PC-9 (cell line): ENCODE data around the gene NBEAL2. TPM values are rescaled to one million over a fixed set of nuclear protein-coding genes. Genes with fewer than 3 reads are reported as not detected.

Experiments
- BruUV-seq: library from RNA; stranded (reverse); fragments of 400-500 nt; replicated peaks from 2 replicates; lab custom pipeline; 2021; lab: Mats Ljungman, UMichigan
- CTCF ChIA-PET: fragments of 300-600 bp; sonication (Branson Sonifier 250); formaldehyde crosslinking; loops from one replicate; lab custom pipeline; 2022; ENCODE audit warnings: antibody characterized with exemption; lab: Charles Lee
- POLR2A ChIA-PET: fragments of 300-600 bp; sonication (Branson Sonifier 250); formaldehyde crosslinking; loops from one replicate; lab custom pipeline; 2022; ENCODE audit warnings: antibody characterized with exemption; ENCODE audit not compliant: unreplicated experiment; lab: Charles Lee
- DNase-seq, 2 experiments: peaks; one replicate each; pipeline versions ENCODE4 v3.0.0 to v3.0.0-alpha.2; 2015 to 2022; ENCODE audit warnings: mixed read lengths in 1 of 2
- H2AFZ ChIP-seq: fragments of 200-600 bp; sonication (generic); 2 replicates; pipeline ENCODE4 v1.8.1; 2017; ENCODE audit warnings: antibody characterized with exemption
- H3F3A ChIP-seq: fragments of 200-600 bp; sonication (generic); 2 replicates; pipeline ENCODE4 v1.8.1; 2017; ENCODE audit warnings: antibody characterized with exemption, mild to moderate bottlenecking, low read depth; ENCODE audit not compliant: insufficient read depth
- H3K27ac ChIP-seq: fragments of 200-600 bp; sonication (generic); 2 replicates; pipeline ENCODE4 v1.6.1; 2016; ENCODE audit warnings: mixed run types
- H3K27me3 ChIP-seq: fragments of 200-600 bp; sonication (generic); 2 replicates; pipeline ENCODE4 v1.6.1; 2016; ENCODE audit warnings: low read depth, mixed run types; ENCODE audit not compliant: insufficient read depth
- H3K36me3 ChIP-seq: fragments of 200-600 bp; sonication (generic); 2 replicates; pipeline ENCODE4 v1.6.1; 2016; ENCODE audit warnings: low read depth, mixed run types
- H3K4me1 ChIP-seq: fragments of 200-600 bp; sonication (generic); replicated peaks from 2 replicates; pipeline ENCODE4 v1.6.1; 2016; ENCODE audit warnings: mixed run types; ENCODE audit not compliant: insufficient read depth
- H3K4me2 ChIP-seq: fragments of 200-600 bp; sonication (generic); 2 replicates; pipeline ENCODE4 v1.6.1; 2017; ENCODE audit warnings: mixed run types
- H3K4me3 ChIP-seq: fragments of 200-600 bp; sonication (generic); 2 replicates; pipeline ENCODE4 v1.6.1; 2016; ENCODE audit warnings: mixed run types
- H3K79me2 ChIP-seq: fragments of 200-600 bp; sonication (generic); 2 replicates; pipeline ENCODE4 v1.6.1; 2017; ENCODE audit warnings: low read depth, mixed run types
- H3K9me2 ChIP-seq: fragments of 200-600 bp; sonication (generic); 2 replicates; pipeline ENCODE4 v1.8.1; 2017; ENCODE audit warnings: mild to moderate bottlenecking; ENCODE audit not compliant: insufficient read depth
- H3K9me3 ChIP-seq: fragments of 200-600 bp; sonication (generic); 2 replicates; pipeline ENCODE4 v1.8.1; 2016; ENCODE audit warnings: low read depth; ENCODE audit not compliant: insufficient read depth
- H4K20me1 ChIP-seq: fragments of 200-600 bp; sonication (generic); 2 replicates; pipeline ENCODE4 v1.8.1; 2017; ENCODE audit not compliant: insufficient read depth
- EZH2 ChIP-seq: fragments of 200-600 bp; sonication (generic); IDR thresholded peaks from 2 replicates; pipeline ENCODE4 v1.8.0; 2017; ENCODE audit warnings: antibody characterized with exemption, low read depth
- intact Hi-C: fragments of 100-400 bp; cut with micrococcal nuclease; formaldehyde crosslinking; loops from one replicate; pipeline ENCODE4 v1.10.0; 2022; ENCODE audit not compliant: unreplicated experiment
- total RNA-seq: library from RNA; stranded (reverse); gene quantifications from 2 replicates; pipeline ENCODE4 v1.2.3, GENCODE V29; 2021
- TF ChIP-seq, protein P1 (sequence below): fragments of 200-600 bp; sonication (generic); conservative IDR thresholded peaks from 2 replicates; pipeline ENCODE4 v1.6.1; 2017; ENCODE audit warnings: mixed run types, antibody characterized with exemption, mild to moderate bottlenecking, moderate library complexity

The NBEAL2 gene
- total RNA-seq, 1 experiment from 2014 or later = 81.0 TPM

DNA sequence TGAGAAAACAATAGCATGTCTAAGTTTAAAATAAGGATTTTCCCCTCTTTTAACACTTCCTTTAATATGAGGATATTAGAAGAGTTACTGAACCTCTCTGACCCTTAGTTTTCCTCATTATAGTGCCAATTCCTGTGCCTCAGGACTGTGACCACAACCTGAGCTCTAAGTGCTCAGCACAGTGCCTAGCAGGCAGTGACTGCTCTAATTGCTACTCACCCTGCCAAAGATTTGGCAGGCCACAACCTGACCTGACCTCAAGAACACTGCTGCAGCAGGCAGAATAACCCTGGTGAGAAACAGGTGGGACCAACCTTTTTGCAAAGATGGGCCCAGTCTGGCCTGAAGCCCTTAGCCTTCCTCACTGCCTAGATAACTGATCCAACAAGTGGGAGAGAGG, 35.7 kb downstream of the NBEAL2 start:
- DNase-seq = no peak
- POLR2A ChIA-PET = no interaction called here
- no peaks in the 10 kb centered on the region for H3K9me2 ChIP-seq
- H3K36me3 ChIP-seq = no peaks in the 10 kb centered on the region
- no peak overlapping the region for H2AFZ ChIP-seq
- CTCF ChIA-PET = no interaction called here
- H3F3A ChIP-seq = no peaks in the 10 kb centered on the region
- no peak overlapping the region for H3K4me2 ChIP-seq
- H4K20me1 ChIP-seq = 0 out of 2 replicates have a peak, but pooled peaks cover 3% of the 10 kb centered on the region
- no peak overlapping the region for H3K27ac ChIP-seq
- intact Hi-C loops = no loop called here
- H3K79me2 ChIP-seq = no peaks in the 10 kb centered on the region
- H3K27me3 ChIP-seq = no peaks in the 10 kb centered on the region
- no peak overlapping the region for H3K4me3 ChIP-seq
- H3K4me1 ChIP-seq = no peaks in the 10 kb centered on the region
- TF ChIP-seq, protein P1, sequence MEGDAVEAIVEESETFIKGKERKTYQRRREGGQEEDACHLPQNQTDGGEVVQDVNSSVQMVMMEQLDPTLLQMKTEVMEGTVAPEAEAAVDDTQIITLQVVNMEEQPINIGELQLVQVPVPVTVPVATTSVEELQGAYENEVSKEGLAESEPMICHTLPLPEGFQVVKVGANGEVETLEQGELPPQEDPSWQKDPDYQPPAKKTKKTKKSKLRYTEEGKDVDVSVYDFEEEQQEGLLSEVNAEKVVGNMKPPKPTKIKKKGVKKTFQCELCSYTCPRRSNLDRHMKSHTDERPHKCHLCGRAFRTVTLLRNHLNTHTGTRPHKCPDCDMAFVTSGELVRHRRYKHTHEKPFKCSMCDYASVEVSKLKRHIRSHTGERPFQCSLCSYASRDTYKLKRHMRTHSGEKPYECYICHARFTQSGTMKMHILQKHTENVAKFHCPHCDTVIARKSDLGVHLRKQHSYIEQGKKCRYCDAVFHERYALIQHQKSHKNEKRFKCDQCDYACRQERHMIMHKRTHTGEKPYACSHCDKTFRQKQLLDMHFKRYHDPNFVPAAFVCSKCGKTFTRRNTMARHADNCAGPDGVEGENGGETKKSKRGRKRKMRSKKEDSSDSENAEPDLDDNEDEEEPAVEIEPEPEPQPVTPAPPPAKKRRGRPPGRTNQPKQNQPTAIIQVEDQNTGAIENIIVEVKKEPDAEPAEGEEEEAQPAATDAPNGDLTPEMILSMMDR = no peak
- TF ChIP-seq EZH2 = no peak
- H3K9me3 ChIP-seq = no peaks in the 10 kb centered on the region
- no TSS peak for BruUV-seq

DNA sequence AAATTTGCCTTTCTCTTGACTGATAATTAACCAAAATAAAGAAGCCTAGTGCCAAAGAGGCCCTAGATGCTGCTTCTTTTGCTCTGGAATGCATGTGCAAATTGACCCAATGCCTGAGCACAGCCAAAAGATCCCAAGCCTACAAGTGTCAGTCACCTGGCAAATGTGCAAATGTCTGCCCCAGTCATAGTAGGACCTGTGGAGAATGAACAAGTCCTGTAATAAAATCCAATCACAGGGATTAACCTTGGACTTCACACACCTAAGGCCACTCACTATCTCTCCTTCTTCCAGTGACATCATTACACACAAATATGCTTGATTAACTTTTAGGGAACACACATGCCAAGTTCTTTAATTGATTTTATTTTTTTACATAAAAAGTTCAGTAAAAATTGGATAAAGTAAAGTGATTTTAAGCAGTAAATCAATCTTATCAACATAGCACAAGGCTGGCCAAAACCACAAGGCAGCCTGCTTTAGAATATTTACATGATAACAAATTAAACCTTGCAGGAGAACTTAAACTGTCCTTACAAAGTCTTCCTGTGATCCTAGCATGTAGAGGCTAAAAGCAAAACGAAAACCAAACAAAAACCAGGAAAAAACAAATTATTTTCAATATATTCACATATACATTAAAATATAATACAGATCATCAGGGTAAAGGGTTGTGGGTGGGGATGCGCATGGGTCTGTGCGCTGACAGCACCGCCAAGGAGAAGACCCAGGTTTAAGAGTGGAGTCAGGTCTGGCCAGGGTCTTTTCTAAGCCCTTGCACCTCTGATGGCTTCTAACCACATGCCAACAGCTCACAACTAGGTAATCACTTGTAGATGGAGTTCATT, 36.8 kb downstream of the NBEAL2 start:
- intact Hi-C loops = no loop called here

DNA sequence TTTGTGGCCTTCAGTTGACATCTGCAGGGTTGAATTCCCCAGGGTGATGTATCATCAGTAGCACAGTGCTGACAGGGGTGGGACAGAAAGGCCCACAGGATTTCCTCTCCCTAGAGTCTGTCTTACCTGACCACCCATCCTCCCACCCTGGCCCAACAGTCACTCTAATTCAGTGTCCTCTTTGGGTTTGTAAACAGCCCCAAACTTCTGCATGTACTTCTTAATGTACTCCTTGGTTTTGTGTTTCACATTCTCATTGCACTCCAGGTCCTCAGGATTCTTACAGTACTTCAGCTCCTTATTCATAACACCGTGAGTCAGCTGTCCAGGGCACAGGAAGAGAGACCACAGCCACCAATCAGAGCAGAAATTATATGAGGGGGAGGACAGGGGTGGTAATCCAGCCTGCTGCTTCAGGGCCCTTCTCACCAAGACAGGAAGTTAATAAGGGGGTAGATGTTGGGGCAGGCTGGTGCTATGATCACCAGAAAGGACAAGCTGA, 37.5 kb downstream of the NBEAL2 start:
- H2AFZ ChIP-seq = no peak overlapping the region
- H3K4me2 ChIP-seq = no peak overlapping the region
- H3K27ac ChIP-seq = no peak overlapping the region
- H3K9me2 ChIP-seq = no peaks in the 10 kb centered on the region
- TF ChIP-seq EZH2 = no peak
- TF ChIP-seq, protein P1 = no peak
- H3K9me3 ChIP-seq = no peaks in the 10 kb centered on the region
- no TSS peak for BruUV-seq
- ChIA-PET CTCF (interaction anchor here (0.5 kb wide), 1 partner anchor 40 kb away, joined by 7 read pairs; no protein-coding TSS in a partner anchor), POLR2A (no interaction called here)
- H4K20me1 ChIP-seq = 0 out of 2 replicates have a peak, but pooled peaks cover 3% of the 10 kb centered on the region
- no peaks in the 10 kb centered on the region for H3K79me2 ChIP-seq
- 0 out of 2 replicates have a peak, but pooled peaks cover 4% of the 10 kb centered on the region for H3K36me3 ChIP-seq
- H3K4me3 ChIP-seq = no peak overlapping the region
- H3F3A ChIP-seq = no peaks in the 10 kb centered on the region
- H3K27me3 ChIP-seq = no peaks in the 10 kb centered on the region
- intact Hi-C loops = no loop called here
- DNase-seq = no peak
- H3K4me1 ChIP-seq = no peaks in the 10 kb centered on the region

More for the DNA sequence above, 36.8 kb downstream of the NBEAL2 start:
- Histone ChIP-seq H3K9me2 (no peaks in the 10 kb centered on the region), H3K4me3 (no peak overlapping the region), H3K4me1 (no peaks in the 10 kb centered on the region), H3K27me3 (no peaks in the 10 kb centered on the region), H3K27ac (no peak overlapping the region), H3K4me2 (no peak overlapping the region), H3F3A (no peaks in the 10 kb centered on the region), H3K9me3 (no peaks in the 10 kb centered on the region), H2AFZ (no peak overlapping the region), H3K79me2 (no peaks in the 10 kb centered on the region), H4K20me1 (0 out of 2 replicates have a peak, but pooled peaks cover 3% of the 10 kb centered on the region), H3K36me3 (0 out of 2 replicates have a peak, but pooled peaks cover 4% of the 10 kb centered on the region)
- POLR2A ChIA-PET = no interaction called here
- no peak for TF ChIP-seq EZH2
- TF ChIP-seq, protein P1 = no peak
- CTCF ChIA-PET = no interaction called here
- no TSS peak for BruUV-seq
- DNase-seq = no peak
